Coronary artery (tissue), 2 donors: ENCODE measurements around the gene DLST.

ENCODE experiments used
- DNase-seq: peaks from one replicate; pipeline ENCODE4 v3.0.0-alpha.2; 2017; ENCODE audit warnings: low spot score
- H3K27ac ChIP-seq, 2 donors: fragments of 200-600 bp; sonication (generic); one replicate each; pipeline ENCODE4 v1.5.1; 2016 to 2019
- H3K4me3 ChIP-seq: fragments of 200-600 bp; sonication (generic); 2 replicates; pipeline ENCODE4 v1.5.1; 2016; ENCODE audit warnings: mild to moderate bottlenecking, moderate library complexity
- CTCF ChIP-seq: fragments of 200-600 bp; sonication (generic); IDR thresholded peaks from one replicate; pipeline ENCODE4 v1.5.1; 2019; ENCODE audit warnings: antibody characterized with exemption

DLST gene

GRCh38 chr14:74906925-74907521 lies 25.3 kb downstream of the DLST start:
- no peak overlapping the region for H3K27ac ChIP-seq
- no peak for TF ChIP-seq CTCF
- DNase-seq = no peak
- no peak overlapping the region for H3K4me3 ChIP-seq

GRCh38 chr14:74907744-74908143 lies 26.0 kb downstream of the DLST start:
- no peak for TF ChIP-seq CTCF
- Histone ChIP-seq H3K4me3 (no peak overlapping the region), H3K27ac (no peak overlapping the region)
- no peak for DNase-seq

- no peak for DNase-seq
- H3K4me3 ChIP-seq = no peak overlapping the region
- H3K27ac ChIP-seq = no peak overlapping the region
- TF ChIP-seq CTCF = no peak
Observed at GRCh38 chr14:74908861-74909341, 27.2 kb downstream of the DLST start.

- TF ChIP-seq CTCF = no peak
- no peak overlapping the region for H3K27ac ChIP-seq
- no peak overlapping the region for H3K4me3 ChIP-seq
- DNase-seq = no peak
Observed at GRCh38 chr14:74909501-74909900, 27.8 kb downstream of the DLST start.

- Histone ChIP-seq H3K4me3 (no peak overlapping the region), H3K27ac (peak overlapping the region in 1 of 2 donors; percentile 7)
- no peak for TF ChIP-seq CTCF
- no peak for DNase-seq
Observed at GRCh38 chr14:74909911-74910310, 28.2 kb downstream of the DLST start.

- DNase-seq = no peak
- no peak for TF ChIP-seq CTCF
- H3K4me3 ChIP-seq = no peak overlapping the region
- H3K27ac ChIP-seq = no peak overlapping the region
Observed at GRCh38 chr14:74910556-74910955, 28.8 kb downstream of the DLST start.

- no peak for TF ChIP-seq CTCF
- Histone ChIP-seq H3K4me3 (no peak overlapping the region), H3K27ac (no peak overlapping the region)
- no peak for DNase-seq
Observed at GRCh38 chr14:74911221-74911620, 29.5 kb downstream of the DLST start.
